AG10803 (cell line): ENCODE data around the gene EFCAB3.
A peak's percentile ranks its signal among the peaks of the same experiment; 100 is the strongest.
"Not testable (repeated sequence)": the region's sequence is repeated elsewhere in the genome, so short reads cannot be mapped to it uniquely, and the experiment has no call there.

Source experiments
- DNase-seq: peaks from one replicate; pipeline ENCODE4 v3.0.0; 2010; ENCODE audit warnings: low read depth
- H3K4me3 ChIP-seq: 2 replicates; pipeline ENCODE4 v1.5.1; 2011; ENCODE audit warnings: mild to moderate bottlenecking, low read length, control low read depth
- TF ChIP-seq, protein P1 (sequence below): conservative IDR thresholded peaks from 2 replicates; pipeline ENCODE4 v1.5.1; 2011; ENCODE audit warnings: mild to moderate bottlenecking, low read length, control low read depth, inconsistent platforms

The EFCAB3 gene

DNA sequence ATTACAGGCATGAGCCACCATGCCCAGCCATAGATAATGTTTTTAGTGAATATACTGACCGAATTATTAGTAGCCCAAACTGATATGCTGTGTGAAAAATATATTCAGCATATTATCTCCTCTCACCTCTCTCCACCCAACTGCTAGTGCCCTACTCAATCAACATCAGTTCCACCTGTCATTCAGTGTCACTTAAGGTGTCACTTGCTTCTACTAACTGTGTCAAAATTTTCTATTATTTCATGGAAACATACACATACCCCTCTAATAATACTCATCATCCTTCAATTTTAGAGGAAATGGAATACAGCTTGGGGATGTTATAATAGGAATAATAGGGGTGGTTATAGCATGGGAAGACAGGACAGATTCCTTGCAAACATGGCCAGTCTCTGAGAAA is 12.6 kb downstream of the EFCAB3 start:
- H3K4me3 ChIP-seq, result no peak overlapping the region
- TF ChIP-seq, protein P1, sequence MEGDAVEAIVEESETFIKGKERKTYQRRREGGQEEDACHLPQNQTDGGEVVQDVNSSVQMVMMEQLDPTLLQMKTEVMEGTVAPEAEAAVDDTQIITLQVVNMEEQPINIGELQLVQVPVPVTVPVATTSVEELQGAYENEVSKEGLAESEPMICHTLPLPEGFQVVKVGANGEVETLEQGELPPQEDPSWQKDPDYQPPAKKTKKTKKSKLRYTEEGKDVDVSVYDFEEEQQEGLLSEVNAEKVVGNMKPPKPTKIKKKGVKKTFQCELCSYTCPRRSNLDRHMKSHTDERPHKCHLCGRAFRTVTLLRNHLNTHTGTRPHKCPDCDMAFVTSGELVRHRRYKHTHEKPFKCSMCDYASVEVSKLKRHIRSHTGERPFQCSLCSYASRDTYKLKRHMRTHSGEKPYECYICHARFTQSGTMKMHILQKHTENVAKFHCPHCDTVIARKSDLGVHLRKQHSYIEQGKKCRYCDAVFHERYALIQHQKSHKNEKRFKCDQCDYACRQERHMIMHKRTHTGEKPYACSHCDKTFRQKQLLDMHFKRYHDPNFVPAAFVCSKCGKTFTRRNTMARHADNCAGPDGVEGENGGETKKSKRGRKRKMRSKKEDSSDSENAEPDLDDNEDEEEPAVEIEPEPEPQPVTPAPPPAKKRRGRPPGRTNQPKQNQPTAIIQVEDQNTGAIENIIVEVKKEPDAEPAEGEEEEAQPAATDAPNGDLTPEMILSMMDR, result no peak
- DNase-seq, result no peak

DNA sequence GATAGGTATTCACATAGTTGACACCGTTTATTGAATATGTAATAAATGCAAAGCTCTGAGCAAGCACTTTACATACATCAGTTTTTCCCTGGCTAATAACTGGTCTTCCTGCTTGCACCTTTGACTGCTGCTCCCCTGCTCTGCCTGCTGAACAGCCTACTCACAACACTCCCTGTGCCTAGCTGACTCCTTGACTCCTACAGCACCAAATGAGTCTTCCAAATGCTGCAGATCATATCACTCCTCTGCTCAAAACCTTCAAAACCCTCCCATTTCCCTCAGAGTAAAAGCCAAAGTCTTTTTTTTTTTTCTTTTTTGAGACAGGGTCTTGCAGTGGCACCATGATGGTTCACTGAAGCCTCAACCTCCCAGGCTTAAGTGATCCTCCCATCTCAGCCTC is 18.5 kb downstream of the EFCAB3 start:
- H3K4me3 ChIP-seq, result no peak overlapping the region
- TF ChIP-seq, protein P1, result no peak
- no peak for DNase-seq

DNA sequence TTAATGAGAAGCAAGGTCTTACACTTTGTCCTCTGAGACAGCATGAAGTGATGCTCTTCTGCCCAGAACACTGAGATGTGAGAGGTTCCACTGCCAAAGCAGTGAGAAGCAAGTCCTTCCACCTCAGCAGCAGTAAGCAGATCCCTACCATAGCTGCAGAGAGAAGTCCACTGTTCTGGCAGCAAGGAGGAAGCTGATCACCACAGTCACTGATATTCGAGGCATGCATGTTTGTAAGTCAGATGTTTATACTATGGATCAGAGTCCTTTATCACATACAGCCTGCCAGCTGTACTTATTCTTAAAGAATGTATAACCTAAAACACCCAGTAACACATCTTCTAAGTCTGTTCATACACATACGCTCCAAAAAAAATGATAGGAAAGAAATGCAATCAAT is 25.1 kb downstream of the EFCAB3 start:
- no peak overlapping the region for H3K4me3 ChIP-seq
- DNase-seq, result no peak
- TF ChIP-seq, protein P1, result no peak

DNA sequence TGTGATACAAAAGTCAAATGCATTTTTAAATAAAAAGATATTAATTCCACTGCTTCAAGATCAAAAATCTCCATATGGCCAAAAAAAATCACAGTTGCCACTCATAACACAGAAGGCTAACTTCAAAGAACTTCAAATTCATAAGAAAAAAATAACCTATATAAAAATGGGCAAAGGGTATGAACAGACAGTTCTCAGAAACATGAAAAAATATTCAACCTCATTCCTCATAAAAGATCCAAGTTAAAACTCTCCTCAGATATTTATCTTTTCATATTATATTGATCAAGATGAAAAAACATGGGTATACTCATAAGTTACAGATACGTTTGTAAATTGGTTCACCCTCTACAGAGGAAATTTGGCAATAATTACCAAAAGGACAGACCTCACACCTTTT is 32.7 kb downstream of the EFCAB3 start:
- H3K4me3 ChIP-seq, DNase-seq: not testable (repeated sequence)

DNA sequence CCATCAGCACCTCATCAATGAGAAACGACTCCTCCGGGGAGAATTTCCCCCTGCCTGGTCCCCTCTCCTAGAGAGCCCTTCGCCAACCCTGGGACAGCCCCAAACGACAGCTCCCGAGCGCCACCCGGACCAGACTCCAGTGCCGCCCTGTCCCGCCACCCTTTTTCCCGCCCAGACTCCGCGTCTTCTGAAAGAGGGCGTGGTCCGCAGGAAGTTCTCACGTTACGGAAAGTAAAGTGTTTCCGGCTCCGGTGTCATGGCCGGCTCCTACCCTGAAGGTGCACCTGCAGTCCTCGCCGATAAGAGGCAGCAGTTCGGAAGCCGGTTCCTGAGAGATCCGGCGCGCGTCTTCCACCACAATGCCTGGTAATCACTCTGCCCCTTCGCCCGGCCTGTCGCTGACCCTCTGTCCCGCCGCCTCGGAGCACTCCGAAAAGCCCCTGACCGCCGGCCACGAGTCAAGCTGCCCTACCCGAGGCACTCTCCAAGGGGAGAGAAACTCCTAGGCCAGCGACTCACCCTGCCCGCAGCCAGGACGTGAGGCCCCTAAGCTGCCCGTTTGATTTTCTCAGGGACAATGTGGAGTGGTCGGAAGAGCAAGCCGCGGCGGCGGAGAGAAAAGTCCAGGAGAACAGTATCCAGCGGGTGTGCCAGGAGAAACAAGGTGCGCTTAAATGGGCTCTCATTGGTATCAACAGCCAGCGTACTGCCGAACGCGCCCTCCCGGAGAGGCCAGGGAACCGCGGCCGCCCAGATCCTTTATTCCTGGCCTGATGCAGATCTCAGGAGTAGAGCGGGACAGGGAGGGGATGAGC is 43.5 kb downstream of the EFCAB3 start, which contains the start of gene METTL2A:
METTL2A (plus strand) TSS at position 251 of the 815 bp plus-strand sequence; CDS start at position 257, 6 bp downstream.
- TF ChIP-seq, protein P1, result peak; percentile 25
- H3K4me3 ChIP-seq, result peak within 1 kb of the TSS; percentile 76
- peak; percentile 76 for DNase-seq

DNA sequence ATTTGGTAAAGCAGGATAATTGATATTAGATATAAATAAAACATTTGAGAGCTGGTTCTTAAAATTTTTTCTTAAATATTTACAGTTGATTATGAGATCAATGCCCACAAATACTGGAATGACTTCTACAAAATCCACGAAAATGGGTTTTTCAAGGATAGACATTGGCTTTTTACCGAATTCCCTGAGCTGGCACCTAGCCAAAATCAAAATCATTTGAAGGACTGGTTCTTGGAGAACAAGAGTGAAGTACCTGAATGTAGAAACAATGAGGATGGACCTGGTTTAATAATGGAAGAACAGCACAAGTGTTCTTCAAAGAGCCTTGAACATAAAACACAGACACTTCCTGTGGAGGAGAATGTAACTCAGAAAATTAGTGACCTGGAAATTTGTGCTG is 45.9 kb downstream of the EFCAB3 start:
- not testable (repeated sequence) for H3K4me3 ChIP-seq, DNase-seq

DNA sequence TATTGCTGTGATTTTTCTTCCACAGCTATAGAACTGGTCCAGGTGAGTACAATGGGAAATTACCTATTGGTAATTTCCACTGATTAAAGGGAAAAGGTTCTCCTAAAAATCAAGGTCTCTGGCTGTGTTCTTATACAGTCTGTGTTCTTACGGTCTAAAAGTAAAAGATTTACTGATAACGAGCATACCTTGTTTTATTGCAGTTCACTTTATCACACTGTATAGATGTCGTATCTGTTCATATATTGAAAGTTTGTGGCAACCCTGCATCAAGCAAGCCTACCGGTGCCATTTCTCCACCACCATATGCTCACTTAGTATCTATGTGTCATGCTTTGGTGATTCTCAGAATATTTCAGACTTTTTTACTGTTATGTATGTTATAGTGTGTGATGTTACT is 54.9 kb downstream of the EFCAB3 start:
- not testable (repeated sequence) for H3K4me3 ChIP-seq, DNase-seq

DNA sequence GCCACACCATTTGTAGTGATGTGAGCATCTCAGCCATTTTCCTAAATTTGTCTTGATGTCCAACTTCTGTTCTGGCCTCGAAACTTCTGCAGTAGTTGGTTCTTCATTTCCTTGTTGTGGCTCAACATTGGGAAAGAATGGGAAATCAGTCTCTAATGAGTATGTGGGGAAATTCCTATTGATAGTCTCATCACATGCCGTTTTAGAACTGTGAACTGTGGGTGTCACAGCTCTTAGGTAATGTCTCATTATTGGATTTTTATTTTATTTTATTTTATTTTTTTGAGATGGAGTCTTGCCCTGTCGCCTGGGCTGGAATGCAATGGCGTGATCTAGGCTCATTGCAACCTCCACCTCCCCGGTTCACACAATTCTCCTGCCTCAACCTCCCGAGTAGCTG is 60.8 kb downstream of the EFCAB3 start:
- not testable (repeated sequence) for DNase-seq

DNA sequence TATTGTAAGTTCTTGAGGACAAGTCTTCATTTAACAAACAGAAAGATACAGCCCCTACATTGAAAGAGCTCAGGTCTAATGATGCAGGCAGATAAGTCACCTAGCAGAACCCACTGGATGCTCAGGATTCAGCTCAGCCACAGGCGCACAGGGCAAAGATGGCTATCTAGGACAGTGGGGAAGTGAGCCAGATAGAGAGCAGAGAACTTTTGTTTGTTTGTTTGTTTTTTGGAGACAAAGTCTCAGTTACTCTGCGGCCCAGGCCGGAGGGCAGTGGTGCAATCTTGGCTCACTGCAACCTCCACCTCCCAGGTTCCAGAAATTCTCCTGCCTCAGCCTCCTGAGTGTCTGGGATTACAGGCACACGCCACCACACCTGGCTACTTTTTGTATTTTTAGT is 63.7 kb downstream of the EFCAB3 start:
- no peak for DNase-seq
- TF ChIP-seq, protein P1, result no peak
- H3K4me3 ChIP-seq, result no peak overlapping the region

More for the DNA sequence above, 60.8 kb downstream of the EFCAB3 start:
- H3K4me3 ChIP-seq, result not testable (repeated sequence)

DNA sequence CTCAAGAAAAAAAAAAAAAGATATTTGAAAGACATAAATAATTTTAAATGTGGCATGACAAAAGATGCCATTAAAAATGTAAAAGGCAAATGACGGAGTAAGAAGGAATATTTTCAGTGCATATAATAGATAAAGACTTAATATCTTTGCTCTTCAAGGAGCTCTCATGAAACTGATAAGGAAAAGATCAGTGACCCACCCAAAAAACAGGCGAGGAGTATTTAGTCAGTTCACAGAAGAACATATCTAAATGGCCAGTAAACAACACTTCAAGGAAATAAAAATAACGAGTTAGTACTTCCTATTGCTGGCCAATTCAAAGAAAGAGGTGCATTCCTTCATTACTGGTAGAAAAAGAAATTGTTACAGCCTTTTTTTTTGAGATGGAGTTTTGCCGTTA is 65.4 kb downstream of the EFCAB3 start:
- not testable (repeated sequence) for DNase-seq, H3K4me3 ChIP-seq

DNA sequence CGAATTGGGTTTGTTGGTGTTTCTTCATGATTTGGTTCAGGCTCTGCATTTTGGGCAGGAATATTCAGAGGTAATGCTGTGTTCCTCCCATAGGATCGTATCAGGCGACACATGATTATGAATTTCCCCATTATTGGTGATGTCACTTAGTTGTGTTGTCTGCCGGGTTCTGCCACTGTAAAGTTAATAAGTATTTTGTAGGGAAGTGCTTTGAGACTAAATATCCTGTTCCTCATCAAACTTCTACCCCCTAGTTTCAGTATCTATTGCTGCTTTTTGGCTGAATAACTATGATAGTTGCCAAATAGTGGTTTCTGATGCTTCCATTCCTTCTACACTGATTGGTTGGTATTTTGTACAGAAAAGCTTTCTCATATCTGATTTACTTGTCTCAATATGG is 71.8 kb downstream of the EFCAB3 start:
- not testable (repeated sequence) for DNase-seq, H3K4me3 ChIP-seq

DNA sequence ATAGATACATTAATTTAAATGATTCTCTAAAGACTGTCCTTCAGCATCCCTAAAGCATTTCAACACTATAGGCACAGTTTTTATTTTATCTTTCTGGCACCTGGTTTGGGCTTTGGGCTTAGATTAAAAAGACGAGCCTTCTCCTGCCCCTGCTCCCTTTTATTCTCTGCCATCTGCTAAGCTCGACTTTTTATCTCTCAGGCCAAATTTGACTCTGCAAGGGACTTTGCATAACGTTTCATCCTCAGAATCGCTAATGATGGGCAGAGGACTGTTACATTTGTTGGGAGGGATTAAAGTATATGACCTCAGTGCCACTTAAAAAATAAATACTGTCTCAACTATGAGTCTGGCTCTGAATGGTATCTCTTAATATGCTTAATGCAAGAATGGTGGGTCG is 72.7 kb downstream of the EFCAB3 start:
- not testable (repeated sequence) for H3K4me3 ChIP-seq, DNase-seq

DNA sequence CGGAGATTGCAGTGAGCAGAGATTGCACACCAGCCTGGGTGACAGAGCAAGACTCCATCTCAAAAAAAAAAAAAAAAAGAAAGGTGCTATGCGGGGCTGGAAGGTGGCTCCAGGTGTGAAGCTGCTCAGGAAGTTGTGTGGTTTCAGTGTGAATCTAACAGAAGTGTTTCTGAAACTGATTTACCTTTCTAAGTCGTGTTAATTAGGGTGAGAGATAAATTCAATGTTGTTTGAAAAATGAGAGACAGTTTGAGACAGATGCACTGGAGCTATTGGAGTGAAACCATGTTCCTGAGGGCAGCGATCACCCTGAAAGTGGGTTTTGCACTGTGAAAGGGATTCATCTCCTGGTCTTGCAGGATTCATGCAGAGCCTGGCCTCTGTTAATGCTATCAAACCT is 73.3 kb downstream of the EFCAB3 start:
- H3K4me3 ChIP-seq, DNase-seq: not testable (repeated sequence)

DNA sequence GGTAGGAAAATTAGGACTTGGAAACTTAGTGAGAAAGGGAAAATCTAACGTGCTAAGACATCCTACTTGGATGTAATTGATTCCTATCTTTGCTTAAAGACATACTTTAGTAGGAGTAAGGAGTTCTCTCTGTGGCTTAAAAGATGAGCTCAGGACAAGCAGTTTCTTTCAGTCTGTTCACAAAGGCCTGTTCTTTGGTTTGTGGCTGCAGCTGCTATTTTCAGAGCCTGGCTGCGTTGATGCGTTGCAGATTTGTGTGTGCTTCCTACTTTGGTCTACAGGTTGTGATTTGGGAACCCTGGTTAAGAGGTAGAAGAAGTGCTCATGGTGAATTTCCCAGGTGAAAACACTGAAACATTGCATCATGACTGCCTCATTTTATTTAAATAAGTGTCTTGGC is 73.8 kb downstream of the EFCAB3 start:
- DNase-seq, H3K4me3 ChIP-seq: not testable (repeated sequence)
